ENCODE data around the gene NMS. TPM values are rescaled to one million over a fixed set of nuclear protein-coding genes. Genes with fewer than 3 reads are reported as not detected.

The NMS gene
- total and polyA plus RNA-seq, 2 donors (not counting 1 experiment from before 2014, with no cell fraction given): not detected

GRCh38 chr2:100485396-100485795, 15.1 kb downstream of the NMS start:
- Histone ChIP-seq H3K27ac (ENCODE audit: insufficient read depth, low read length) (no peak overlapping the region), H3K4me1 (ENCODE audit: control insufficient read depth, extremely low read depth, insufficient read depth, low read length) (no peaks in the 10 kb centered on the region), H3K9me3 (ENCODE audit: control insufficient read depth, insufficient read depth, low read depth, low read length) (no peaks in the 10 kb centered on the region), H3K79me2 (ENCODE audit: control insufficient read depth, insufficient read depth, low read length) (no peaks in the 10 kb centered on the region), H3K36me3 (ENCODE audit: control insufficient read depth, insufficient read depth, low read length) (no peaks in the 10 kb centered on the region), H3K4me2 (ENCODE audit: extremely low read depth, insufficient read depth, low read length) (no peak overlapping the region), H3K9ac (ENCODE audit: insufficient read depth, low read length) (no peak overlapping the region), H3K27me3 (ENCODE audit: control insufficient read depth, insufficient read depth, low read length) (no peaks in the 10 kb centered on the region), H2AFZ (ENCODE audit: low read length) (no peak overlapping the region), H4K20me1 (ENCODE audit: control insufficient read depth, extremely low read depth, insufficient read depth, low read length) (no peaks in the 10 kb centered on the region), H3K4me3 (replicated peaks in 1 of 4; ENCODE audit: control extremely low read depth in 1 of 4, insufficient read depth in 1 of 4, low read depth in 3 of 4, low read length in 4 of 4) (no peak overlapping the region)
- no peak for DNase-seq (ENCODE audit: low read depth in 2 of 2)
- TF ChIP-seq EZH2 (IDR thresholded peaks at IDR 0.05; ENCODE audit: low read length, missing control alignments) (no peak), CTCF (conservative IDR thresholded peaks at IDR 0.05 in 1 of 2, IDR thresholded peaks at IDR 0.05 in 1 of 2; ENCODE audit: low read depth in 1 of 2, low read length in 2 of 2) (no peak)

- H3K27me3 ChIP-seq (ENCODE audit: control insufficient read depth, insufficient read depth, low read length): no peaks in the 10 kb centered on the region
- no peak overlapping the region for H3K4me3 ChIP-seq (replicated peaks in 1 of 4; ENCODE audit: control extremely low read depth in 1 of 4, insufficient read depth in 1 of 4, low read depth in 3 of 4, low read length in 4 of 4)
- no peak for DNase-seq (ENCODE audit: low read depth in 2 of 2)
- H3K9ac ChIP-seq (ENCODE audit: insufficient read depth, low read length): no peak overlapping the region
- H3K79me2 ChIP-seq (ENCODE audit: control insufficient read depth, insufficient read depth, low read length): no peaks in the 10 kb centered on the region
- TF ChIP-seq EZH2 (IDR thresholded peaks at IDR 0.05; ENCODE audit: low read length, missing control alignments) (no peak), CTCF (conservative IDR thresholded peaks at IDR 0.05 in 1 of 2, IDR thresholded peaks at IDR 0.05 in 1 of 2; ENCODE audit: low read depth in 1 of 2, low read length in 2 of 2) (no peak)
- no peak overlapping the region for H3K27ac ChIP-seq (ENCODE audit: insufficient read depth, low read length)
- H3K9me3 ChIP-seq (ENCODE audit: control insufficient read depth, insufficient read depth, low read depth, low read length): no peaks in the 10 kb centered on the region
- no peak overlapping the region for H3K4me2 ChIP-seq (ENCODE audit: extremely low read depth, insufficient read depth, low read length)
- no peaks in the 10 kb centered on the region for H3K36me3 ChIP-seq (ENCODE audit: control insufficient read depth, insufficient read depth, low read length)
- no peaks in the 10 kb centered on the region for H4K20me1 ChIP-seq (ENCODE audit: control insufficient read depth, extremely low read depth, insufficient read depth, low read length)
- no peak overlapping the region for H2AFZ ChIP-seq (ENCODE audit: low read length)
- no peaks in the 10 kb centered on the region for H3K4me1 ChIP-seq (ENCODE audit: control insufficient read depth, extremely low read depth, insufficient read depth, low read length)
These were observed 24.4 kb downstream of the NMS start for GRCh38 chr2:100494712-100495111.

- no peak for DNase-seq (ENCODE audit: low read depth in 2 of 2)
These were observed 32.5 kb downstream of the NMS start for GRCh38 chr2:100502782-100503181.

More at GRCh38 chr2:100502782-100503181, 32.5 kb downstream of the NMS start:
- H3K4me1 ChIP-seq (ENCODE audit: control insufficient read depth, extremely low read depth, insufficient read depth, low read length): no peaks in the 10 kb centered on the region
- no peak overlapping the region for H3K27ac ChIP-seq (ENCODE audit: insufficient read depth, low read length)
- no peaks in the 10 kb centered on the region for H3K9me3 ChIP-seq (ENCODE audit: control insufficient read depth, insufficient read depth, low read depth, low read length)
- no peaks in the 10 kb centered on the region for H3K27me3 ChIP-seq (ENCODE audit: control insufficient read depth, insufficient read depth, low read length)
- no peak overlapping the region for H3K4me3 ChIP-seq (replicated peaks in 1 of 4; ENCODE audit: control extremely low read depth in 1 of 4, insufficient read depth in 1 of 4, low read depth in 3 of 4, low read length in 4 of 4)
- no peak overlapping the region for H3K4me2 ChIP-seq (ENCODE audit: extremely low read depth, insufficient read depth, low read length)
- no peaks in the 10 kb centered on the region for H4K20me1 ChIP-seq (ENCODE audit: control insufficient read depth, extremely low read depth, insufficient read depth, low read length)
- H2AFZ ChIP-seq (ENCODE audit: low read length): no peak overlapping the region
- no peak overlapping the region for H3K9ac ChIP-seq (ENCODE audit: insufficient read depth, low read length)
- H3K79me2 ChIP-seq (ENCODE audit: control insufficient read depth, insufficient read depth, low read length): no peaks in the 10 kb centered on the region
- TF ChIP-seq EZH2 (IDR thresholded peaks at IDR 0.05; ENCODE audit: low read length, missing control alignments) (no peak), CTCF (conservative IDR thresholded peaks at IDR 0.05 in 1 of 2, IDR thresholded peaks at IDR 0.05 in 1 of 2; ENCODE audit: low read depth in 1 of 2, low read length in 2 of 2) (no peak)
- no peaks in the 10 kb centered on the region for H3K36me3 ChIP-seq (ENCODE audit: control insufficient read depth, insufficient read depth, low read length)
